H1 (cell line): Measurements from ENCODE around the gene PYGL. TPM values are rescaled to one million over a fixed set of nuclear protein-coding genes. Genes with fewer than 3 reads are reported as not detected.

Source experiments
- CTCF ChIA-PET: fragments of 300-600 bp; sonication (Branson Sonifier 250); formaldehyde crosslinking; loops from one replicate; lab custom pipeline; 2021; ENCODE audit not compliant: partially characterized antibody; lab: Charles Lee
- POLR2A ChIA-PET: fragments of 300-600 bp; sonication (Branson Sonifier 250); formaldehyde crosslinking; loops from one replicate; lab custom pipeline; 2021; ENCODE audit warnings: inconsistent platforms; ENCODE audit not compliant: partially characterized antibody; lab: Charles Lee
- DNase-seq, 2 experiments: peaks; one replicate each; pipeline versions ENCODE4 v3.0.0 to v3.0.0-alpha.2; 2010 to 2022; ENCODE audit warnings: low spot score in 2 of 2, low read depth in 1 of 2, mixed read lengths in 1 of 2
- FAIRE-seq: peaks from 2 replicates; lab custom pipeline; 2011; peaks lifted over from hg19 to GRCh38; lab: Jason Lieb, UNC
- H2AFZ ChIP-seq: 2 replicates; pipeline ENCODE4 v1.8.1; 2012; ENCODE audit warnings: low read length, inconsistent platforms
- H2AK5ac ChIP-seq: 2 replicates; pipeline ENCODE4 v1.6.1; 2013; ENCODE audit warnings: low read depth, low read length
- H2BK120ac ChIP-seq: replicated peaks from 2 replicates; pipeline ENCODE3; 2013; ENCODE audit warnings: low read depth, low read length, inconsistent platforms
- H2BK12ac ChIP-seq: 2 replicates; pipeline ENCODE4 v1.6.1; 2013; ENCODE audit warnings: low read depth, low read length
- H2BK15ac ChIP-seq: 2 replicates; pipeline ENCODE4 v1.6.1; 2013; ENCODE audit warnings: low read length
- H2BK20ac ChIP-seq: 2 replicates; pipeline ENCODE4 v1.6.1; 2013; ENCODE audit warnings: low read length
- H2BK5ac ChIP-seq: 2 replicates; pipeline ENCODE4 v1.6.1; 2013; ENCODE audit warnings: low read depth, low read length
- H3K14ac ChIP-seq: 2 replicates; pipeline ENCODE4 v1.6.1; 2013; ENCODE audit warnings: inconsistent platforms; ENCODE audit not compliant: insufficient read length
- H3K18ac ChIP-seq: 2 replicates; pipeline ENCODE4 v1.6.1; 2013; ENCODE audit warnings: low read length; ENCODE audit errors: extremely low read depth
- H3K23ac ChIP-seq: 2 replicates; pipeline ENCODE4 v1.6.1; 2013; ENCODE audit warnings: inconsistent platforms; ENCODE audit not compliant: insufficient read length
- H3K23me2 ChIP-seq: 2 replicates; pipeline ENCODE4 v1.6.1; 2013; ENCODE audit warnings: low read depth, low read length
- H3K27ac ChIP-seq: 2 replicates; pipeline ENCODE4 v1.6.1; 2011; ENCODE audit warnings: low read depth, low read length, inconsistent platforms
- H3K27me3 ChIP-seq, 4 experiments: replicated peaks in 1 of 4; 1 replicate in 1 of 4; 2 replicates in 3 of 4; pipeline versions ENCODE4 v1.6.1 to v1.8.1; 2011 to 2013; ENCODE audit warnings: low read length in 3 of 4, mild to moderate bottlenecking in 3 of 4, inconsistent platforms in 2 of 4, mixed read lengths in 2 of 4, moderate library complexity in 1 of 4; ENCODE audit not compliant: control insufficient read depth in 3 of 4, insufficient read depth in 3 of 4; ENCODE audit errors: extremely low read depth in 1 of 4
- H3K36me3 ChIP-seq, 4 experiments: 2 replicates each; pipeline versions ENCODE4 v1.6.1 to v1.8.1; 2011 to 2013; ENCODE audit warnings: mild to moderate bottlenecking in 4 of 4, low read length in 3 of 4, moderate library complexity in 2 of 4, control low read depth in 1 of 4, inconsistent platforms in 1 of 4; ENCODE audit not compliant: insufficient read depth in 4 of 4, control insufficient read depth in 2 of 4
- H3K4ac ChIP-seq: replicated peaks from 2 replicates; pipeline ENCODE3; 2013; ENCODE audit warnings: low read length, low read depth, mixed read lengths, inconsistent platforms; ENCODE audit not compliant: insufficient read length
- H3K4me1 ChIP-seq, 4 experiments: replicated peaks in 1 of 4; 1 replicate in 1 of 4; 2 replicates in 3 of 4; pipeline versions ENCODE4 v1.6.1 to v1.8.1; 2011 to 2013; ENCODE audit warnings: low read length in 3 of 4, inconsistent platforms in 2 of 4, mixed read lengths in 1 of 4; ENCODE audit not compliant: insufficient read depth in 4 of 4, control insufficient read depth in 3 of 4
- H3K4me2 ChIP-seq, 2 experiments: 2 replicates each; pipeline versions ENCODE4 v1.6.1 to v1.8.1; 2011 to 2013; ENCODE audit warnings: low read depth in 2 of 2, low read length in 2 of 2, control low read depth in 1 of 2, inconsistent platforms in 1 of 2, mild to moderate bottlenecking in 1 of 2; ENCODE audit not compliant: insufficient read depth in 1 of 2
- H3K4me3 ChIP-seq, 4 experiments: fragments of 200-600, 300-600 bp in 1 of 4; sonication (generic), shearing (Covaris generic), sonication (Bioruptor Twin) in 1 of 4; 2 replicates each; pipeline versions ENCODE4 v1.5.1 to v1.8.1; 2011 to 2016; ENCODE audit warnings: low read length in 4 of 4, low read depth in 3 of 4, control low read depth in 2 of 4, inconsistent platforms in 2 of 4, mild to moderate bottlenecking in 2 of 4, mixed read lengths in 1 of 4, moderate library complexity in 1 of 4; ENCODE audit not compliant: insufficient read depth in 2 of 4; ENCODE audit errors: extremely low read depth in 1 of 4
- H3K56ac ChIP-seq: replicated peaks from 2 replicates; pipeline ENCODE3; 2013; ENCODE audit warnings: low read depth, mild to moderate bottlenecking, mixed read lengths, low read length, inconsistent platforms; ENCODE audit not compliant: insufficient read length
- H3K79me1 ChIP-seq: 2 replicates; pipeline ENCODE4 v1.6.1; 2013; ENCODE audit warnings: low read depth, low read length, control low read depth
- H3K79me2 ChIP-seq, 2 experiments: 2 replicates each; pipeline versions ENCODE4 v1.6.1 to v1.8.1; 2012 to 2013; ENCODE audit warnings: low read length in 2 of 2, mild to moderate bottlenecking in 2 of 2, inconsistent platforms in 1 of 2; ENCODE audit not compliant: insufficient read depth in 2 of 2, control insufficient read depth in 1 of 2
- H3K9ac ChIP-seq, 4 experiments: replicated peaks in 1 of 4; 1 replicate in 1 of 4; 2 replicates in 3 of 4; pipeline versions ENCODE4 v1.6.1 to v1.8.1; 2011 to 2013; ENCODE audit warnings: low read depth in 3 of 4, low read length in 3 of 4, control low read depth in 2 of 4, mild to moderate bottlenecking in 2 of 4, moderate library complexity in 2 of 4, inconsistent platforms in 1 of 4; ENCODE audit errors: extremely low read depth in 1 of 4
- H3K9me3 ChIP-seq, 2 experiments: 2 replicates each; pipeline versions ENCODE4 v1.6.1 to v1.8.1; 2012 to 2013; ENCODE audit warnings: mild to moderate bottlenecking in 2 of 2, moderate library complexity in 2 of 2, control low read depth in 1 of 2, inconsistent platforms in 1 of 2, low read depth in 1 of 2, low read length in 1 of 2, mixed read lengths in 1 of 2; ENCODE audit not compliant: insufficient read depth in 2 of 2
- H4K20me1 ChIP-seq, 2 experiments: replicated peaks in 1 of 2; 2 replicates each; pipeline versions ENCODE3 to v1.8.1; 2011 to 2013; ENCODE audit warnings: inconsistent platforms in 2 of 2, low read length in 2 of 2, mild to moderate bottlenecking in 1 of 2; ENCODE audit not compliant: insufficient read depth in 2 of 2, control insufficient read depth in 1 of 2
- H4K5ac ChIP-seq: 2 replicates; pipeline ENCODE4 v1.6.1; 2013; ENCODE audit warnings: low read length, low read depth, mixed read lengths, inconsistent platforms; ENCODE audit not compliant: insufficient read length
- H4K8ac ChIP-seq: 2 replicates; pipeline ENCODE4 v1.8.0; 2013; ENCODE audit warnings: mild to moderate bottlenecking, moderate library complexity, low read length, inconsistent platforms; ENCODE audit not compliant: insufficient read depth; ENCODE audit errors: extremely low read depth
- H4K91ac ChIP-seq: replicated peaks from 2 replicates; pipeline ENCODE3; 2013; ENCODE audit warnings: low read length, mixed read lengths, inconsistent platforms; ENCODE audit not compliant: insufficient read length
- EP300 ChIP-seq, 2 experiments: IDR thresholded peaks; 1 replicate in 1 of 2; 2 replicates in 1 of 2; pipeline ENCODE4 v1.6.1; 2011 to 2012; ENCODE audit warnings: low read depth in 2 of 2, low read length in 2 of 2, mild to moderate bottlenecking in 2 of 2, borderline replicate concordance in 1 of 2, inconsistent platforms in 1 of 2, moderate library complexity in 1 of 2
- WGBS, 2 experiments: shearing (Covaris generic) in 1 of 2; methylation state at CpG; one replicate each; pipeline versions ENCODE4 v1.1.6 to v1.1.7; 2013 to 2015; ENCODE audit warnings: low lambda C conversion rate in 2 of 2, mixed read lengths in 2 of 2, inconsistent platforms in 1 of 2, low coverage in 1 of 2, missing lambda C conversion rate in 1 of 2; ENCODE audit not compliant: insufficient replicate concordance in 2 of 2, insufficient coverage in 1 of 2, insufficient read length in 1 of 2; ENCODE audit errors: extremely low coverage in 1 of 2, missing lambda C conversion rate in 1 of 2; 5-methylcytosine and 5-hydroxymethylcytosine counted together
- polyA plus RNA-seq, 7 experiments: library from polyadenylated mRNA; depleted of rRNA in 3 of 7; stranded (reverse) in 5 of 7; unstranded in 2 of 7; fragments of >200 nt in 5 of 7; fragments of 200-250 nt in 2 of 7; gene quantifications; 1 replicate in 5 of 7; 2 replicates in 1 of 7; 4 replicates in 1 of 7; pipeline versions ENCODE4 v1.2.1 to v1.2.3, GENCODE V29; 2011 to 2013; ENCODE audit warnings: missing spikeins in 2 of 7, mixed read lengths in 2 of 7
- total RNA-seq: library from RNA; stranded (reverse); fragmentation: NEBNext Ultra II Directional; extraction: Animal tissue kit (Norgen Biotek cat#: 25700); gene quantifications from 2 replicates; pipeline ENCODE4 v1.2.1, GENCODE V29; 2021

The PYGL gene
- total and polyA plus RNA-seq, 2 of the 8 experiments (the other 6 are each of a cell fraction or from before 2014, with no cell fraction given) = 26.1 to 50.5 TPM

DNA sequence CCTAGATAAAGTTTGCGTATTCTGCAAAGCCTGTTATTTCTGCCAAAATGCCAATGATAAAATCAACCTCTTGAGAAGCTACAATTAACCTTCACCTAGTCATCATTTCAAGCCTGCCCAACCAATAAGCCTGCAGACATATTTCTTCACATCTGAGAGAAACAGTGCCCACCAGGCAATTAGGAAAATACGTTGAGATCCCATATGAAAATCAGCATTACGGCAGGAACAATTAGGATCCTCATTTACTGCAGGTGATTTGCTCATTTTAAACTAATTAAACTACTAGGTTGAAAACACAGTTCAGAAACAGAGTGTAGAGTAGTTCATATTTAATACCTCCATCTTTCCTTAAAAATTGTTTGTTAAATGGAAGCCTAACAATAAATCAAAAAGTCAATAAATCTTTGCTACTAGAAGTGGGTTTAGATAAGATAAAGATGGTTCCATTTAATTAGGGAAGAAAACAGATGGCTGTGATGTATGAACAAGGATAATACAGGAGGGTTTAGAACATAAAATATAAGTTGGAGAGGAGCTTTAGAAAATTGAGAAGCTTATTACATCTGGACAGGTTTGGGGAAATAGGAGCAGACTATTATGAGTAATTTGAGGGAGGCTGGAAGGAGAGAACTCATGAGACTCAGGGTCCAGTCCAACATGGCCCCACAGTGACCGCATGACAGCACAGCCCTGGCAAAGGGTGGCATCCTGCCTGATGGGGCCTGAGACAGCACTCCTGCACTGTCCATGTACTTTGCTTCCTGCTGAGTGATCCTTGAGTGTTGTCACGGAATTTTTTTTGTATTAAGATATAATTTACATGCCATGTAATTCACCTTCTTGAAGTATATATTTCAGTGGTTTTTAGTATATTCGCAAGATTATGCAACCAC, 26.9 kb upstream of the PYGL start:
- H4K91ac ChIP-seq = no peak overlapping the region
- no peak overlapping the region for H3K9ac ChIP-seq
- DNase-seq (no peak), FAIRE-seq (no peak)
- no peaks in the 10 kb centered on the region for H3K79me2 ChIP-seq
- H3K27ac ChIP-seq = no peak overlapping the region
- no peak overlapping the region for H2BK12ac ChIP-seq
- CTCF ChIA-PET = interaction anchor here (0.6 to 1.3 kb wide), 4 partner anchors 13 to 261 kb away, joined by 3 to 5 read pairs (median 4); no protein-coding TSS in a partner anchor
- no peak overlapping the region for H2BK120ac ChIP-seq
- no peak overlapping the region for H2AK5ac ChIP-seq
- no peak overlapping the region for H2BK5ac ChIP-seq
- no peaks in the 10 kb centered on the region for H4K20me1 ChIP-seq
- H2BK15ac ChIP-seq = no peak overlapping the region
- H3K36me3 ChIP-seq = no peaks in the 10 kb centered on the region
- POLR2A ChIA-PET = interaction anchor here (1.1 kb wide), 1 partner anchor 27 kb away, joined by 4 read pairs; the partner anchor contains the start of gene PYGL
- H3K18ac ChIP-seq = no peak overlapping the region
- no peaks in the 10 kb centered on the region for H3K4me1 ChIP-seq
- H2AFZ ChIP-seq = no peak overlapping the region
- no peak overlapping the region for H4K8ac ChIP-seq
- H3K4me2 ChIP-seq = no peak overlapping the region
- H3K14ac ChIP-seq = no peak overlapping the region
- H3K4ac ChIP-seq = no peak overlapping the region
- H3K4me3 ChIP-seq = no peak overlapping the region
- no peaks in the 10 kb centered on the region for H3K79me1 ChIP-seq
- H3K56ac ChIP-seq = no peak overlapping the region
- no peak overlapping the region for H3K23ac ChIP-seq
- WGBS, 2 experiments = 85% methylated on average over 6 of the region's 6 CpGs; no CpG with 5 or more reads in 1 of the 2 experiments
- H4K5ac ChIP-seq = no peak overlapping the region
- H3K23me2 ChIP-seq = no peaks in the 10 kb centered on the region
- no peak overlapping the region for H2BK20ac ChIP-seq
- H3K27me3 ChIP-seq = no peaks in the 10 kb centered on the region
- no peaks in the 10 kb centered on the region for H3K9me3 ChIP-seq
- no peak for TF ChIP-seq EP300 (IDR thresholded peaks at IDR 0.05; ENCODE audit: borderline replicate concordance in 1 of 2, low read depth in 2 of 2, low read length in 2 of 2)
